ENCODE measurements around the gene XYLT1. TPM values are rescaled to one million over a fixed set of nuclear protein-coding genes. Genes with fewer than 3 reads are reported as not detected.

Gene XYLT1
- total and polyA plus RNA-seq, 9 of the 15 experiments (the other 6 are each of a cell fraction or from before 2014, with no cell fraction given): 0.03 to 0.09 (median 0.08) TPM; not detected in 6

DNA sequence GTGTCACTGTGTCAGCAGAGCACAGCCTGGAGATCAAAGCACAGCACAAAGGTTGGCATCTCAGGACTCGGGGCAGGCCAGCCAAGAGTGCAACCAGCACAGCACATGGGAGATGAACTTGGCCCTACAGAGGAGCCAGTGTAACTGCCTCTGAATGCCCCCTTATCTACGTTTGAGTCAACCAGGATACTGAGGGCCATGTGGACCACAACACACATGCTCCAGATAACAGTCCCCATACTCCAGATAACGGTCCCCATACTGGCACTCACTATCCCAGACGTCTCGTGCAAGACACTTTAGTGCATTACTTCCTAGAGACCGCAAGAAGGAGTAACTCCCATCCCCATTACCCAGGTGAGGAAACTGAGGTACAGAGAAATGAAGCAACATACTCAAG, 88.2 kb downstream of the XYLT1 start:
- in situ Hi-C loops (cut with MboI) (no loop called here), intact Hi-C loops (cut with micrococcal nuclease) (no loop called here)
- POLR2A ChIA-PET: no interaction called here
- FAIRE-seq (no peak), DNase-seq (ENCODE audit: extremely low read depth in 1 of 4, low spot score in 3 of 4) (no peak), ATAC-seq (no peak)
- Histone ChIP-seq H3K9me1 (ENCODE audit: control insufficient read depth, insufficient read depth, low read length) (no peaks in the 10 kb centered on the region), H3K9ac (ENCODE audit: insufficient read depth in 1 of 2, low read depth in 2 of 2, low read length in 2 of 2) (no peak overlapping the region), H3K4me2 (ENCODE audit: insufficient read depth, low read length) (no peak overlapping the region), H3K27me3 (ENCODE audit: control insufficient read depth in 2 of 2, insufficient read depth in 2 of 2, low read length in 2 of 2) (peaks cover 17 to 25% of the 10 kb centered on the region in 2 experiments; a peak in 4 of 5 replicates), H3K4me3 (no peak overlapping the region), H2AFZ (ENCODE audit: low read depth, low read length) (no peak overlapping the region), H4K20me1 (replicated peaks; ENCODE audit: control insufficient read depth, insufficient read depth, low read length) (no peaks in the 10 kb centered on the region), H3K4me1 (replicated peaks in 1 of 2; ENCODE audit: control insufficient read depth in 2 of 2, insufficient read depth in 2 of 2, low read length in 2 of 2) (no peaks in the 10 kb centered on the region), H3K79me2 (ENCODE audit: control insufficient read depth, insufficient read depth, low read length) (no peaks in the 10 kb centered on the region), H3K36me3 (ENCODE audit: control insufficient read depth, insufficient read depth, low read length) (no peaks in the 10 kb centered on the region), H3K9me3 (replicated peaks; ENCODE audit: control insufficient read depth, insufficient read depth, low read depth, low read length) (no peaks in the 10 kb centered on the region), H3K27ac (ENCODE audit: extremely low read depth, low read depth, low read length) (no peak overlapping the region)
- CTCF ChIA-PET (ENCODE audit: low intra/inter-chr PET ratio): no interaction called here
- BruUV-seq (replicated peaks): no TSS peak
- no peak for TF ChIP-seq ZNF217 (CRISPR knock-in tag; IDR thresholded peaks at IDR 0.05)
- no peak for TF ChIP-seq ZNF445 (CRISPR knock-in tag; IDR thresholded peaks at IDR 0.05; ENCODE audit: low read depth)
- no peak for TF ChIP-seq SMAD2 (IDR thresholded peaks at IDR 0.05; ENCODE audit: low read depth, low read length)
- no peak for TF ChIP-seq POLR3A (IDR thresholded peaks at IDR 0.05; ENCODE audit: borderline replicate concordance, extremely low read depth, insufficient read depth, insufficient read length)
- TF ChIP-seq ZNF121 (CRISPR knock-in tag; conservative IDR thresholded peaks at IDR 0.05): no peak
- TF ChIP-seq, protein P1, sequence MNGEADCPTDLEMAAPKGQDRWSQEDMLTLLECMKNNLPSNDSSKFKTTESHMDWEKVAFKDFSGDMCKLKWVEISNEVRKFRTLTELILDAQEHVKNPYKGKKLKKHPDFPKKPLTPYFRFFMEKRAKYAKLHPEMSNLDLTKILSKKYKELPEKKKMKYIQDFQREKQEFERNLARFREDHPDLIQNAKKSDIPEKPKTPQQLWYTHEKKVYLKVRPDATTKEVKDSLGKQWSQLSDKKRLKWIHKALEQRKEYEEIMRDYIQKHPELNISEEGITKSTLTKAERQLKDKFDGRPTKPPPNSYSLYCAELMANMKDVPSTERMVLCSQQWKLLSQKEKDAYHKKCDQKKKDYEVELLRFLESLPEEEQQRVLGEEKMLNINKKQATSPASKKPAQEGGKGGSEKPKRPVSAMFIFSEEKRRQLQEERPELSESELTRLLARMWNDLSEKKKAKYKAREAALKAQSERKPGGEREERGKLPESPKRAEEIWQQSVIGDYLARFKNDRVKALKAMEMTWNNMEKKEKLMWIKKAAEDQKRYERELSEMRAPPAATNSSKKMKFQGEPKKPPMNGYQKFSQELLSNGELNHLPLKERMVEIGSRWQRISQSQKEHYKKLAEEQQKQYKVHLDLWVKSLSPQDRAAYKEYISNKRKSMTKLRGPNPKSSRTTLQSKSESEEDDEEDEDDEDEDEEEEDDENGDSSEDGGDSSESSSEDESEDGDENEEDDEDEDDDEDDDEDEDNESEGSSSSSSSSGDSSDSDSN (IDR thresholded peaks at IDR 0.05; ENCODE audit: borderline replicate concordance in 1 of 2, low read depth in 2 of 2, low read length in 2 of 2): no peak
- 0% methylated on average over 6 of the region's 6 CpGs for WGBS (ENCODE audit: insufficient coverage, low coverage, missing lambda C conversion rate)

Data from K562 (cell line).